Measurements from ENCODE around the gene BARX2.

Gene BARX2

GRCh38 chr11:129490004-129490403, 114.4 kb downstream of the BARX2 start:
- no peak for TF ChIP-seq TCF12 (IDR thresholded peaks at IDR 0.05; ENCODE audit: low read depth)
- no peak for TF ChIP-seq YY1 (IDR thresholded peaks at IDR 0.05; ENCODE audit: low read depth)
- no peak for TF ChIP-seq ZBTB7A (IDR thresholded peaks at IDR 0.05; ENCODE audit: low read depth)
- TF ChIP-seq EGR1 (IDR thresholded peaks at IDR 0.05): no peak
- TF ChIP-seq MAX (IDR thresholded peaks at IDR 0.05): no peak
- TF ChIP-seq EP300 (IDR thresholded peaks at IDR 0.05; ENCODE audit: borderline replicate concordance): no peak
- TF ChIP-seq CEBPB (IDR thresholded peaks at IDR 0.05): no peak
- no peak for TF ChIP-seq USF1 (IDR thresholded peaks at IDR 0.05)
- no peak for TF ChIP-seq FOXM1 (IDR thresholded peaks at IDR 0.05; ENCODE audit: borderline replicate concordance, low read depth)
- TF ChIP-seq TEAD4 (IDR thresholded peaks at IDR 0.05): no peak
- TF ChIP-seq CREB1 (IDR thresholded peaks at IDR 0.05; ENCODE audit: low read depth): no peak
- TF ChIP-seq TAF1 (IDR thresholded peaks at IDR 0.05; ENCODE audit: low read depth): no peak
- no peak for TF ChIP-seq NFIC (IDR thresholded peaks at IDR 0.05)

- TF ChIP-seq TCF12 (IDR thresholded peaks at IDR 0.05; ENCODE audit: low read depth) (no peak), REST (IDR thresholded peaks at IDR 0.05; ENCODE audit: low read depth) (no peak)
These were observed 118.1 kb downstream of the BARX2 start for GRCh38 chr11:129493746-129494145.

All from Ishikawa (cell line).